ENCODE results near the gene PELI2.

GRCh38 chr14:56199982-56200577 is 81.9 kb downstream of the PELI2 start:
- TF ChIP-seq CTCF (IDR thresholded peaks at IDR 0.05), result no peak
- no peak for TF ChIP-seq POLR2A (IDR thresholded peaks at IDR 0.05)
